HepG2 (cell line): ENCODE data around the gene SPTAN1. TPM values are rescaled to one million over a fixed set of nuclear protein-coding genes. Genes with fewer than 3 reads are reported as not detected.

ENCODE experiments used
- ATF7 ChIP-seq, 2 experiments: fragments of 450-650 bp in 1 of 2; sonication (generic) in 1 of 2; formaldehyde crosslinking in 1 of 2; IDR thresholded peaks; 2 replicates each; pipeline versions ENCODE4 v1.4.0 to v1.6.1; 2016 to 2020; ENCODE audit warnings: antibody characterized with exemption in 1 of 2, mild to moderate bottlenecking in 1 of 2, missing genetic modification reagents in 1 of 2
- BRCA1 ChIP-seq: sonication (generic); formaldehyde crosslinking; IDR thresholded peaks from 2 replicates; pipeline ENCODE4 v1.4.0; 2020; ENCODE audit warnings: missing genetic modification reagents
- GPN1 ChIP-seq: sonication (generic); formaldehyde crosslinking; IDR thresholded peaks from 2 replicates; pipeline ENCODE4 v1.5.1; 2020; ENCODE audit warnings: missing genetic modification reagents, borderline replicate concordance
- HOXD1 ChIP-seq: sonication (generic); formaldehyde crosslinking; IDR thresholded peaks from 2 replicates; pipeline ENCODE4 v1.5.0; 2020; ENCODE audit warnings: missing genetic modification reagents
- NFATC3 ChIP-seq: sonication (generic); formaldehyde crosslinking; IDR thresholded peaks from 2 replicates; pipeline ENCODE4 v1.5.1; 2020; ENCODE audit warnings: mild to moderate bottlenecking, missing genetic modification reagents
- PAF1 ChIP-seq: IDR thresholded peaks from 2 replicates; pipeline ENCODE4 v1.6.1; 2016; ENCODE audit warnings: missing genetic modification reagents, missing compliant biosample characterization
- RAD21 ChIP-seq: fragments of 450-650 bp; formaldehyde crosslinking; IDR thresholded peaks from 2 replicates; pipeline ENCODE4 v1.5.0; 2020; ENCODE audit warnings: mild to moderate bottlenecking
- RARA ChIP-seq: IDR thresholded peaks from 2 replicates; pipeline ENCODE4 v1.6.1; 2016; ENCODE audit warnings: missing genetic modification reagents, missing compliant biosample characterization
- RFXANK ChIP-seq: IDR thresholded peaks from 2 replicates; pipeline ENCODE4 v1.6.1; 2016
- SIN3B ChIP-seq: fragments of 150-350 bp; IDR thresholded peaks from 2 replicates; pipeline ENCODE4 v1.6.1; 2014; ENCODE audit warnings: low read length
- ZFP1 ChIP-seq: IDR thresholded peaks from 2 replicates; pipeline ENCODE4 v1.6.1; 2016
- ZNF430 ChIP-seq: sonication (generic); formaldehyde crosslinking; IDR thresholded peaks from 2 replicates; pipeline ENCODE4 v1.9.0; 2021; ENCODE audit warnings: mild to moderate bottlenecking, missing genetic modification reagents
- ZNF777 ChIP-seq: sonication (generic); formaldehyde crosslinking; IDR thresholded peaks from 2 replicates; pipeline ENCODE4 v1.4.0; 2020; ENCODE audit warnings: missing genetic modification reagents
- ZNF878 ChIP-seq: sonication (generic); formaldehyde crosslinking; IDR thresholded peaks from 2 replicates; pipeline ENCODE4 v1.8.1; 2023; ENCODE audit warnings: mild to moderate bottlenecking, missing genetic modification reagents, moderate library complexity
- polyA plus RNA-seq, 8 experiments: library from polyadenylated mRNA; depleted of rRNA in 3 of 8; stranded (reverse) in 7 of 8; unstranded in 1 of 8; fragments of >200 nt; fragmentation: Illumina TruSeq in 4 of 8; extraction: Trizol in 4 of 8; gene quantifications; 2 replicates each; pipeline versions ENCODE4 v1.2.1 to v1.2.3, GENCODE V29; 2011 to 2016; ENCODE audit warnings: low read depth in 4 of 8, missing spikeins in 1 of 8, mixed read lengths in 1 of 8; ENCODE audit not compliant: insufficient read depth in 1 of 8
- total RNA-seq, 5 experiments: library from RNA; depleted of rRNA; stranded (reverse); fragments of >200 nt; fragmentation: Illumina TruSeq; extraction: Trizol; gene quantifications; 2 replicates each; pipeline ENCODE4 v1.2.3, GENCODE V29; 2016; ENCODE audit warnings: low read depth in 1 of 5
- TF ChIP-seq, protein P1 (sequence below): IDR thresholded peaks from 2 replicates; pipeline ENCODE4 v1.4.0; 2020; ENCODE audit warnings: mild to moderate bottlenecking, missing genetic modification reagents
- TF ChIP-seq, protein P2 (sequence below): IDR thresholded peaks from 2 replicates; pipeline ENCODE4 v1.6.1; 2016; ENCODE audit warnings: mild to moderate bottlenecking
- TF ChIP-seq, protein P3 (sequence below): sonication (generic); formaldehyde crosslinking; IDR thresholded peaks from 2 replicates; pipeline ENCODE4 v1.5.0; 2020; ENCODE audit warnings: mild to moderate bottlenecking, missing genetic modification reagents, moderate library complexity
- TF ChIP-seq, protein P4 (sequence below): sonication (generic); formaldehyde crosslinking; IDR thresholded peaks from 2 replicates; pipeline ENCODE4 v1.4.0; 2020; ENCODE audit warnings: missing genetic modification reagents, borderline replicate concordance

SPTAN1 gene
- total and polyA plus RNA-seq, 2 of the 13 experiments (the other 11 are each of a cell fraction or from before 2014, with no cell fraction given): 106 to 111 TPM

DNA sequence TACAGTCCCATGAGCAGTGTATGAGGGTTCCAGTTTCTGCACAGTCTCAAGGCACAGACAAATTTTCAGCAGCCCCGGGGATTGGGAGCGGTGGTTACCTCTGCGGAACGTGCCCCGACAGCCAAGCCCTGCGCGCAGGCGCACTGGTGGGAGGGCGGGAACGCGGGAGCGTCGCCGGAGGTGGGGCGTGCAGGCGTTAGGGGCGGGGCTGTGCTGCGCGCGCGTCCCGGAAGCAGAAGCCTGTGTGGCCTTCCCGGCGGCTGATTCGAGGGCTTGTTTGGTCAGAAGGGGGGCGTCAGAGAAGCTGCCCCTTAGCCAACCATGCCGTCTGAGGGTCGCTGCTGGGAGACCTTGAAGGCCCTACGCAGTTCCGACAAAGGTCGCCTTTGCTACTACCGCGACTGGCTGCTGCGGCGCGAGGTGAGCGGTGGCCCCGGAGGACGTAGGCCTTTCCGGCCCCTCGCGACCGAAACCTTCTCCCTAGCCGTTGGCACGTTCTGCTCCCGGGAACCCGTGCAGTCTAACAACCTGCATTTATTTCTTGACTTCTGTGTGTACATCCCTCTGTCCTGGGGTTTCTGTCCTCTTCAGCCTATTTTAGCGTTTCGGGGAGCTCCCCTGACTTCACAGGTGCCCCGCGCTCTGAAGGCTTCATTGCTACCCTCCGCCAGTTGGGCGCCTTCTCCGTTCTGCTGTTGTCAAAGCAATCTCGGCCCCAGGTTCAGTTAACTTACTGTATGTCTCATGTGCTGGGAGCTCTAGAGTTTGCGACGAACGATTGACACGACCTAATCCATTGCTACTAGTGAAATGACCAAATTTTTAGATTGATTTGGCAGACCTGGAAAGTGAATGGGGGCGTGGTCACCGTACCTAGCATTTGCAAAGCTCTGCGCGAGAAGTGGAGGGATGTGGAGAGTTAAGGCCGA is 47.6 kb upstream of the SPTAN1 start, which contains the start of gene GLE1 (continued):
- TF ChIP-seq, protein P1, sequence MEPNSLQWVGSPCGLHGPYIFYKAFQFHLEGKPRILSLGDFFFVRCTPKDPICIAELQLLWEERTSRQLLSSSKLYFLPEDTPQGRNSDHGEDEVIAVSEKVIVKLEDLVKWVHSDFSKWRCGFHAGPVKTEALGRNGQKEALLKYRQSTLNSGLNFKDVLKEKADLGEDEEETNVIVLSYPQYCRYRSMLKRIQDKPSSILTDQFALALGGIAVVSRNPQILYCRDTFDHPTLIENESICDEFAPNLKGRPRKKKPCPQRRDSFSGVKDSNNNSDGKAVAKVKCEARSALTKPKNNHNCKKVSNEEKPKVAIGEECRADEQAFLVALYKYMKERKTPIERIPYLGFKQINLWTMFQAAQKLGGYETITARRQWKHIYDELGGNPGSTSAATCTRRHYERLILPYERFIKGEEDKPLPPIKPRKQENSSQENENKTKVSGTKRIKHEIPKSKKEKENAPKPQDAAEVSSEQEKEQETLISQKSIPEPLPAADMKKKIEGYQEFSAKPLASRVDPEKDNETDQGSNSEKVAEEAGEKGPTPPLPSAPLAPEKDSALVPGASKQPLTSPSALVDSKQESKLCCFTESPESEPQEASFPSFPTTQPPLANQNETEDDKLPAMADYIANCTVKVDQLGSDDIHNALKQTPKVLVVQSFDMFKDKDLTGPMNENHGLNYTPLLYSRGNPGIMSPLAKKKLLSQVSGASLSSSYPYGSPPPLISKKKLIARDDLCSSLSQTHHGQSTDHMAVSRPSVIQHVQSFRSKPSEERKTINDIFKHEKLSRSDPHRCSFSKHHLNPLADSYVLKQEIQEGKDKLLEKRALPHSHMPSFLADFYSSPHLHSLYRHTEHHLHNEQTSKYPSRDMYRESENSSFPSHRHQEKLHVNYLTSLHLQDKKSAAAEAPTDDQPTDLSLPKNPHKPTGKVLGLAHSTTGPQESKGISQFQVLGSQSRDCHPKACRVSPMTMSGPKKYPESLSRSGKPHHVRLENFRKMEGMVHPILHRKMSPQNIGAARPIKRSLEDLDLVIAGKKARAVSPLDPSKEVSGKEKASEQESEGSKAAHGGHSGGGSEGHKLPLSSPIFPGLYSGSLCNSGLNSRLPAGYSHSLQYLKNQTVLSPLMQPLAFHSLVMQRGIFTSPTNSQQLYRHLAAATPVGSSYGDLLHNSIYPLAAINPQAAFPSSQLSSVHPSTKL (CRISPR knock-in tag): peak; percentile 38; the same call in 1 of the 2 replicates
- TF ChIP-seq ZFP1 (no peak), BRCA1 (peak; percentile 92), SIN3B (peak; percentile 60; the same call in 1 of the 2 replicates), RFXANK (CRISPR knock-in tag) (no peak), ZNF430 (CRISPR knock-in tag) (0 out of 2 replicates have a peak, but pooled peaks have one; percentile 57), PAF1 (no peak), ATF7 (IDR thresholded peaks at IDR 0.05) (no peak), ATF7 (CRISPR knock-in tag; IDR thresholded peaks at IDR 0.05) (no peak), HOXD1 (peak; percentile 89), ZNF777 (peak; percentile 96), ZNF878 (peak; percentile 44; the same call in 1 of the 2 replicates), GPN1 (CRISPR knock-in tag) (no peak), NFATC3 (no peak), RARA (CRISPR knock-in tag) (no peak), RAD21 (CRISPR knock-in tag) (0 out of 2 replicates have a peak, but pooled peaks have one; percentile 26)
- TF ChIP-seq, protein P2, sequence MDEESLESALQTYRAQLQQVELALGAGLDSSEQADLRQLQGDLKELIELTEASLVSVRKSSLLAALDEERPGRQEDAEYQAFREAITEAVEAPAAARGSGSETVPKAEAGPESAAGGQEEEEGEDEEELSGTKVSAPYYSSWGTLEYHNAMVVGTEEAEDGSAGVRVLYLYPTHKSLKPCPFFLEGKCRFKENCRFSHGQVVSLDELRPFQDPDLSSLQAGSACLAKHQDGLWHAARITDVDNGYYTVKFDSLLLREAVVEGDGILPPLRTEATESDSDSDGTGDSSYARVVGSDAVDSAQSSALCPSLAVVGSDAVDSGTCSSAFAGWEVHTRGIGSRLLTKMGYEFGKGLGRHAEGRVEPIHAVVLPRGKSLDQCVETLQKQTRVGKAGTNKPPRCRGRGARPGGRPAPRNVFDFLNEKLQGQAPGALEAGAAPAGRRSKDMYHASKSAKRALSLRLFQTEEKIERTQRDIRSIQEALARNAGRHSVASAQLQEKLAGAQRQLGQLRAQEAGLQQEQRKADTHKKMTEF (CRISPR knock-in tag): peak; percentile 73; the same call in 1 of the 2 replicates
- TF ChIP-seq, protein P3, sequence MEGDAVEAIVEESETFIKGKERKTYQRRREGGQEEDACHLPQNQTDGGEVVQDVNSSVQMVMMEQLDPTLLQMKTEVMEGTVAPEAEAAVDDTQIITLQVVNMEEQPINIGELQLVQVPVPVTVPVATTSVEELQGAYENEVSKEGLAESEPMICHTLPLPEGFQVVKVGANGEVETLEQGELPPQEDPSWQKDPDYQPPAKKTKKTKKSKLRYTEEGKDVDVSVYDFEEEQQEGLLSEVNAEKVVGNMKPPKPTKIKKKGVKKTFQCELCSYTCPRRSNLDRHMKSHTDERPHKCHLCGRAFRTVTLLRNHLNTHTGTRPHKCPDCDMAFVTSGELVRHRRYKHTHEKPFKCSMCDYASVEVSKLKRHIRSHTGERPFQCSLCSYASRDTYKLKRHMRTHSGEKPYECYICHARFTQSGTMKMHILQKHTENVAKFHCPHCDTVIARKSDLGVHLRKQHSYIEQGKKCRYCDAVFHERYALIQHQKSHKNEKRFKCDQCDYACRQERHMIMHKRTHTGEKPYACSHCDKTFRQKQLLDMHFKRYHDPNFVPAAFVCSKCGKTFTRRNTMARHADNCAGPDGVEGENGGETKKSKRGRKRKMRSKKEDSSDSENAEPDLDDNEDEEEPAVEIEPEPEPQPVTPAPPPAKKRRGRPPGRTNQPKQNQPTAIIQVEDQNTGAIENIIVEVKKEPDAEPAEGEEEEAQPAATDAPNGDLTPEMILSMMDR (CRISPR knock-in tag): peak; percentile 29; the same call in 1 of the 2 replicates
- TF ChIP-seq, protein P4, sequence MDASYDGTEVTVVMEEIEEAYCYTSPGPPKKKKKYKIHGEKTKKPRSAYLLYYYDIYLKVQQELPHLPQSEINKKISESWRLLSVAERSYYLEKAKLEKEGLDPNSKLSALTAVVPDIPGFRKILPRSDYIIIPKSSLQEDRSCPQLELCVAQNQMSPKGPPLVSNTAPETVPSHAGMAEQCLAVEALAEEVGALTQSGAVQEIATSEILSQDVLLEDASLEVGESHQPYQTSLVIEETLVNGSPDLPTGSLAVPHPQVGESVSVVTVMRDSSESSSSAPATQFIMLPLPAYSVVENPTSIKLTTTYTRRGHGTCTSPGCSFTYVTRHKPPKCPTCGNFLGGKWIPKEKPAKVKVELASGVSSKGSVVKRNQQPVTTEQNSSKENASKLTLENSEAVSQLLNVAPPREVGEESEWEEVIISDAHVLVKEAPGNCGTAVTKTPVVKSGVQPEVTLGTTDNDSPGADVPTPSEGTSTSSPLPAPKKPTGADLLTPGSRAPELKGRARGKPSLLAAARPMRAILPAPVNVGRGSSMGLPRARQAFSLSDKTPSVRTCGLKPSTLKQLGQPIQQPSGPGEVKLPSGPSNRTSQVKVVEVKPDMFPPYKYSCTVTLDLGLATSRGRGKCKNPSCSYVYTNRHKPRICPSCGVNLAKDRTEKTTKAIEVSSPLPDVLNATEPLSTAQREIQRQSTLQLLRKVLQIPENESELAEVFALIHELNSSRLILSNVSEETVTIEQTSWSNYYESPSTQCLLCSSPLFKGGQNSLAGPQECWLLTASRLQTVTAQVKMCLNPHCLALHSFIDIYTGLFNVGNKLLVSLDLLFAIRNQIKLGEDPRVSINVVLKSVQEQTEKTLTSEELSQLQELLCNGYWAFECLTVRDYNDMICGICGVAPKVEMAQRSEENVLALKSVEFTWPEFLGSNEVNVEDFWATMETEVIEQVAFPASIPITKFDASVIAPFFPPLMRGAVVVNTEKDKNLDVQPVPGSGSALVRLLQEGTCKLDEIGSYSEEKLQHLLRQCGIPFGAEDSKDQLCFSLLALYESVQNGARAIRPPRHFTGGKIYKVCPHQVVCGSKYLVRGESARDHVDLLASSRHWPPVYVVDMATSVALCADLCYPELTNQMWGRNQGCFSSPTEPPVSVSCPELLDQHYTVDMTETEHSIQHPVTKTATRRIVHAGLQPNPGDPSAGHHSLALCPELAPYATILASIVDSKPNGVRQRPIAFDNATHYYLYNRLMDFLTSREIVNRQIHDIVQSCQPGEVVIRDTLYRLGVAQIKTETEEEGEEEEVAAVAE (CRISPR knock-in tag): 0 out of 2 replicates have a peak, but pooled peaks have one; percentile 57
